ENCODE data around the gene CCDC86.
A peak's percentile ranks its signal among the peaks of the same experiment; 100 is the strongest.
"Not testable (repeated sequence)": the region's sequence is repeated elsewhere in the genome, so short reads cannot be mapped to it uniquely, and the experiment has no call there.

CCDC86 gene

DNA sequence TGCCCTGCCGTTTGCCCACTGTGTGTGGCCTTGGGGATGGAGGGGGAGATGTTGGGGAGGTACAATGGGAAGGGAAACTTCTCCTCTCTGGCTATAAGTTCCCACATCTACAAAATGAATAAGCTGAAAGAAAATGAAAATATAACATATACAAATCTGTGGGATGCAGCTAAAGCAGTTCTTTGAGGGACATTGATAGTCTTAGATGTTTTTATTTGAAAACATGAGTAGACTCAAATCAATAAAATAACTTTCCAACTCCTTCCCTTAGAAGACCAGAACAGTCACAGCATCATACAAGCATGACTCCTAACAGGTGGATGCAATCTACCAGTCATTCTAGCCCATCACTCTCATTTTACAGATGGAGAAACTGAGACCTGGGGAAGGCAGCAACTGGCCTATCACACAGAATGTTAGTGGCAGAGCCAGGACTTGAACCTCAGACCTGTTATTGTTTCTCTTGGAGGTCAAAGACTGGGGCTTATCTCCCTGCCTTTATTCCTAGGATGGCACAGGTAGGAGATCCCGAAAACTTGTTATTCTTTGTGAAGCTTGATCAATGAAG, 25.2 kb upstream of the CCDC86 start:
- H3K27ac Mint-ChIP-seq: no peak overlapping the region
- H3K4me3 Mint-ChIP-seq: no peak overlapping the region
- no peaks in the 10 kb centered on the region for H3K36me3 Mint-ChIP-seq
- ATAC-seq (replicated peaks) (no peak), DNase-seq (no peak)
- H3K27me3 Mint-ChIP-seq: peaks cover 13 to 15% of the 10 kb centered on the region in 2 donors
- peaks cover 5 to 7% of the 10 kb centered on the region in 2 donors for H3K4me1 Mint-ChIP-seq
- peaks cover 0 to 2% of the 10 kb centered on the region in 2 donors for H3K9me3 Mint-ChIP-seq

DNA sequence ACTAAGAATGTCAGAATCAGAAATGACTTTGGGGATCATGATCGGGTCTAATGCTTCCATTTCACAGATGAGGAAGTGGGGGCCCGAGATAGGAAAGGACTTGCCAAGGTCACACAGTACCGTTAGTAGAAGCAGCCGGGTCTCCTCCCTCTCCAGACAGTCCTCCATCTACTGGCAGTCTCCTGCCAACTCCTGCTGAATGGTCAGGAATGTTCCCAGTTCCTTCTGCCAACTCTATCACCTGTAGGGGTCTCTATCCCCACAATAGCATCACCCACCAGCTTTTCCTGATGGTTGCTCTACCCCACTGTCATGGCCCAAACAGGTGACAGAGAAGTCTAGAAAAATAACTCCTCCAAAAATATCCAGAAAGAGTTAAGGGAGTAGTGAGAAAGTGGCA, 23.9 kb upstream of the CCDC86 start:
- H3K4me1 Mint-ChIP-seq: peaks cover 10 to 16% of the 10 kb centered on the region in 2 donors
- no peak for ATAC-seq (replicated peaks)
- no peaks in the 10 kb centered on the region for H3K36me3 Mint-ChIP-seq
- DNase-seq: no peak
- H3K27ac Mint-ChIP-seq: no peak overlapping the region
- peaks cover 8 to 12% of the 10 kb centered on the region in 2 donors for H3K27me3 Mint-ChIP-seq
- H3K4me3 Mint-ChIP-seq: no peak overlapping the region
- H3K9me3 Mint-ChIP-seq: peaks cover 0 to 2% of the 10 kb centered on the region in 2 donors

DNA sequence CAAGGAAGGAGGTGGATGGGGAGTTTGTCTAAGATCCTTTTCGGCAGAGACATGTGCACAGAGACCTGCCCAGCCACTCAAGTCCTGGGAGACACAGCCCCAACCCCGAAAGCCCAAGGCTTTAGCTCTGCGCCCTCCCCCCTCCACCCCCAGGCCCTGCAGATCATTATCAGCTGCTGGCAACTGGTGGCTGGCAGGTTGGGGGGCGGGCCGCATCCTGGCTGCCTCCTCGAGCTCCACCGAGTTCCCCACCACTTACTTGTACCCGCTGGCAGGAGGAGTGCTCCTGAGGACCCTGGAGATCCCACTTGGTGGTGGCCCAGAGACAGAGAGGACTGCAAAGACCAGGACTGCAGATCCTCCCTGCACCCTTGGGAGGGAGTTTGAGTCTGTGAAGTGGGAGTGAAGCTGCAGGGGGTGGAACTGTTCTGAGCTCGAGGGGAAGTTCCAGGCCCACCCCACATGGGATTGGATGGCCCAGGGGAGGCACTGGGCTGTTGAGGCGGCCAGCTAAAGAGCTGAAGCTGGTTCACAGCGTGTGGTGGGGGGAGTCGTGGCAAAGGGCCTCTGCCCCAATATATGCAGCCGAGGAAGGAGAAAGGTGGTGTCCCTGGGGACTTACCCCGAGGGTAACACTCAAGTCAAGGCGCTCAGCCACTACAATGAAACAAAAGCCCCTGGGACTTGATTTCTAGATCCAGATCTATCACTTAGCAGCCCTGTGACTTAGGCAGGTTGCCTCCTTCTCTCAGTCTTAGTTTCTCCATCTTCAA, 19.9 kb upstream of the CCDC86 start:
- peak; percentile 18 for DNase-seq
- H3K27me3 Mint-ChIP-seq: peaks cover 11 to 14% of the 10 kb centered on the region in 2 donors
- H3K36me3 Mint-ChIP-seq: no peaks in the 10 kb centered on the region
- H3K4me3 Mint-ChIP-seq: peak overlapping the region in 1 of 2 donors; percentile 10
- H3K9me3 Mint-ChIP-seq: no peaks in the 10 kb centered on the region
- peaks cover 6 to 10% of the 10 kb centered on the region in 2 donors for H3K4me1 Mint-ChIP-seq
- H3K27ac Mint-ChIP-seq: no peak overlapping the region
- peak; percentile 64 to 78 for ATAC-seq (replicated peaks)

DNA sequence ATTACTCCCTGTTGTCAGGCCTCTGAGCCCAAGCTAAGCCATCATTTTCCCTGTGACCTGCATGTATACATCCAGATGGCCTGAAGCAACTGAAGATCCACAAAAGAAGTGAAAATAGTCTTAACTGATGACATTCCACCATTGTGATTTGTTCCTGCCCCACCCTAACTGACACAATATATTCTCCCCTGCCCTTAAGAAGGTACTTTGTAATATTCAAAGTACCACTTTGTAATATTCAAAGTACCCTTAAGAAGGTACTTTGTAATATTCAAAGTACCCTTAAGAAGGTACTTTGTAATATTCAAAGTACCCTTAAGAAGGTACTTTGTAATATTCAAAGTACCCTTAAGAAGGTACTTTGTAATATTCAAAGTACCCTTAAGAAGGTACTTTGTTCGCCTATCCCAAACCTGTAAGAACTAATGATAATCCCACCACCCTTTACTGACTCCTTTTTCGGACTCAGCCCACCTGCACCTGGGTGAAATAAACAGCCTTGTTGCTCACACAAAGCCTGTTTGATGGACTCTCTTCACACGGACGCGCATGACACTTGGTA, 18.1 kb upstream of the CCDC86 start:
- not testable (repeated sequence) for ATAC-seq (replicated peaks); DNase-seq; H3K4me3 Mint-ChIP-seq; H3K36me3 Mint-ChIP-seq; H3K9me3 Mint-ChIP-seq; H3K27ac Mint-ChIP-seq
- Mint-ChIP-seq H3K27me3 (peaks cover 10 to 28% of the 10 kb centered on the region in 2 donors), H3K4me1 (peaks cover 6 to 10% of the 10 kb centered on the region in 2 donors)

DNA sequence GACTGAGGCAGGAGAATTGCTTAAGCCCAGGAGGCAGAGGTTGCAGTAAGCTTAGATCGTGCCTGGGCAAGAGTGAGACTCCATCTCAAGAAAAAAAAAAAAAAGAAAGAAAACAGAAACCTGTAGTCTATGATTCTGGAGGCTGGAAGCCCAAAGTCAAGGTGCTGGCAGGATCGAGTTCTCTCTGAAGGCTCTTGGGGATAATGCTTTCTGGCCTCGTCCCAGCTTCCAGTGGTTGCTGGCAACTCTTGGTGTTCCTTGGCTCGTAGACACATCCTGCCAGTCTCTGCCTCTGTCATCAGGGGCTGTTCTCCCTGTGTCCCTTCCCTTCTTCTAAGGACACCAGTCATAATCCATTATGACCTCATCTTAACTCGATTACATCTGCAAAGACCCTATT, 16.8 kb upstream of the CCDC86 start:
- Mint-ChIP-seq H3K4me3 (no peak overlapping the region), H3K4me1 (peaks cover 6 to 10% of the 10 kb centered on the region in 2 donors), H3K9me3 (no peaks in the 10 kb centered on the region), H3K27ac (no peak overlapping the region), H3K36me3 (no peaks in the 10 kb centered on the region), H3K27me3 (peaks cover 7 to 27% of the 10 kb centered on the region in 2 donors)
- ATAC-seq (replicated peaks): no peak
- no peak for DNase-seq

DNA sequence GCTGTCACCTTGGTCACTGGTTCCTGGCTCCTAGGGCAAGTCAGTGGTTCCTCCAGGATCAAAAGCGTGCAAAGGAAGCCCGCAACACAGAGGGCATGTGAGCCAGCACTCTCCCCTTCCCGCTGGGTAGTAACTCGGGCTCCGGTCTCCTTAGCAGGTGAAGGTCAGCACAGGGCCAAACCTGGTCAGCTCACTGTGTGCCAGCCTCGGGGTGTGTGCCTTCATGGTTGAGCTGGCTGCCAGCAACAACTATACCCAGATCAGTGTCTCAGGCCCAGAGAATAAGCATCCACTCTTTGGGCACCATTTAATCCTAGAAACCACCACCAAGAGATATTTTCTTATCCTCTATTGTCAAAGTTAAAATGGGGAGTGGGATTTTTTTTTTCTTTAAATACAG, 16.1 kb upstream of the CCDC86 start:
- no peak for DNase-seq
- peaks cover 6 to 14% of the 10 kb centered on the region in 2 donors for H3K4me1 Mint-ChIP-seq
- H3K27ac Mint-ChIP-seq: no peak overlapping the region
- H3K4me3 Mint-ChIP-seq: no peak overlapping the region
- no peaks in the 10 kb centered on the region for H3K36me3 Mint-ChIP-seq
- no peak for ATAC-seq (replicated peaks)
- peaks cover 7 to 23% of the 10 kb centered on the region in 2 donors for H3K27me3 Mint-ChIP-seq
- no peaks in the 10 kb centered on the region for H3K9me3 Mint-ChIP-seq

DNA sequence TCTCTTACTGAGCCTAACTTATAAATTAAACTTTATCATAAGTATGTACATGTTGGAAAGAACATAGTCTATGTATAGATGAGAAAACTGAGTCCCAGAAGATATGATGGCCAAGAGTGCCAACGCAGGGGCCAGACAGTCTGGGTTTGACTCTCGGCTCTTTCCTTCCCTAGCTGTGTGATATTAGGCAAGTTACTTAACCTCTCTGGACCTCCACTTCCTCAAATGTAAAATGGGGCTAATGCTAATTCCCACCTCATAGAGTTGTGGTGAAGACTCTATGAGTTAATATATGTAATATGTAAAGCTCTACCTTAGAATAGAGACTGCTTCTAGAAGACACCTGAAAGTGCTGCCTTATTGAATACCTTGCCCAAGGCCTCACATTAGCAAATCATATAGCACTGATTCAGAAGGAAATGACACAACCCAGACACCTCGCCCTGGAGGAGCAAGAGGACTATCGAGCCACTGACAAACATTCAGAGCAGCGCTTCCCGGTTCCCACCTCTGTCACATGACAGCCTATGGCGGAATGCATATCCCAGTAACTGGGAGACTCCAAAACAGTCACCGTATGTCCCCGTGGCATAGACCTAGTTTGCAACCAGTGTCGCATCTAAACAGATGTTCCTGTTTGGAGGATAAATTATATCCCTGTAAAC, 11.3 kb upstream of the CCDC86 start:
- no peak overlapping the region for H3K27ac Mint-ChIP-seq
- peaks cover 8 to 17% of the 10 kb centered on the region in 2 donors for H3K4me1 Mint-ChIP-seq
- DNase-seq (no peak), ATAC-seq (replicated peaks) (peak; percentile 12 to 41)
- H3K27me3 Mint-ChIP-seq: peaks cover 4 to 19% of the 10 kb centered on the region in 2 donors
- no peak overlapping the region for H3K4me3 Mint-ChIP-seq
- no peaks in the 10 kb centered on the region for H3K36me3 Mint-ChIP-seq
- H3K9me3 Mint-ChIP-seq: no peaks in the 10 kb centered on the region

DNA sequence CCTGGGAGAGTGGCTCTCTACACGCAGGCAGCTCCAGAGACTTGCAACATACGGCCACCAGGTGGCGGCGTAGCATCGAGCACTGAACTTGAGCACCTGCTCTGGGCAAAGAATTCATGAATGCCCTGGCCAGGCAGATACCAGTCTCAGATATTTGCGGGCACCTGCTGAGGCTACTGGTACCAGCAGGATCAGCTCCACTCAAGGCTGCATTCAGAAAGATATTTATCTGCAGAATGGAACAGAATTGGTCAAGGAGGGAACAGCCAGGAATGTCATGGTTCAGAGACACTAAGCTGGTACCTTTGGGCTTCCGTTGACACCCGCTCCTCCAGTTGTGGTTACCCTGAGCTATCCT, 10.8 kb upstream of the CCDC86 start:
- ATAC-seq (replicated peaks): peak; percentile 93
- Mint-ChIP-seq H3K27ac (no peak overlapping the region), H3K4me1 (peaks cover 12 to 22% of the 10 kb centered on the region in 2 donors), H3K36me3 (no peaks in the 10 kb centered on the region), H3K4me3 (no peak overlapping the region), H3K27me3 (peaks cover 4 to 19% of the 10 kb centered on the region in 2 donors), H3K9me3 (no peaks in the 10 kb centered on the region)
- DNase-seq: peak; percentile 65

DNA sequence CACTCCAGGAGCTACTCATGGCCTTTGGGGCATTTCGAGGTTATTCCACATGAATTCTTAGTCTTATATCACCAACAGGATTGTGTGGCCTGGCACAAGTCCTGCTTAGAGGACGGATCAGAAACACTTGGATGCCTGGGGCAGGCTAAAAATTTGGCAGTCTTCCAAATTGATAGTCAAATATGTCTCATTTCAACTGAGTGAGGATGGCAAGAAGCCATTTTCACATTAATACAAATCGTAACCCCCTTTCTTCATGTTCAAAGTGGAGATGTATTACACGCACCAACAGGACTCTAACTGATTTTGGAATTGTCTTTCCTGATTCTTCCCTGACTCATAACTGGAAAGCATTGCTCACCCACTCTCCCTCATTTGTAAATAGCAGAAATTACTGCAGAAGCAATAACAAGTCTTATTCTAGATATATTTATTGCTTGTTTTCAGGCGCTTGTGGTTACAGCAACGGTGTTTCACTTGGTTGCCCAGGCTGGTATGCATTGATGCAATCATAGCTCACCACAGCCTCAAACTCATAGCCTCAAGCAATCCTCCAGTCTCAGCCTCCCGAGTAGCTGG, 10.3 kb upstream of the CCDC86 start:
- Mint-ChIP-seq H3K9me3 (no peaks in the 10 kb centered on the region), H3K4me3 (no peak overlapping the region), H3K4me1 (peaks cover 12 to 23% of the 10 kb centered on the region in 2 donors), H3K27me3 (peaks cover 4 to 19% of the 10 kb centered on the region in 2 donors), H3K27ac (no peak overlapping the region), H3K36me3 (no peaks in the 10 kb centered on the region)
- no peak for DNase-seq
- no peak for ATAC-seq (replicated peaks)

DNA sequence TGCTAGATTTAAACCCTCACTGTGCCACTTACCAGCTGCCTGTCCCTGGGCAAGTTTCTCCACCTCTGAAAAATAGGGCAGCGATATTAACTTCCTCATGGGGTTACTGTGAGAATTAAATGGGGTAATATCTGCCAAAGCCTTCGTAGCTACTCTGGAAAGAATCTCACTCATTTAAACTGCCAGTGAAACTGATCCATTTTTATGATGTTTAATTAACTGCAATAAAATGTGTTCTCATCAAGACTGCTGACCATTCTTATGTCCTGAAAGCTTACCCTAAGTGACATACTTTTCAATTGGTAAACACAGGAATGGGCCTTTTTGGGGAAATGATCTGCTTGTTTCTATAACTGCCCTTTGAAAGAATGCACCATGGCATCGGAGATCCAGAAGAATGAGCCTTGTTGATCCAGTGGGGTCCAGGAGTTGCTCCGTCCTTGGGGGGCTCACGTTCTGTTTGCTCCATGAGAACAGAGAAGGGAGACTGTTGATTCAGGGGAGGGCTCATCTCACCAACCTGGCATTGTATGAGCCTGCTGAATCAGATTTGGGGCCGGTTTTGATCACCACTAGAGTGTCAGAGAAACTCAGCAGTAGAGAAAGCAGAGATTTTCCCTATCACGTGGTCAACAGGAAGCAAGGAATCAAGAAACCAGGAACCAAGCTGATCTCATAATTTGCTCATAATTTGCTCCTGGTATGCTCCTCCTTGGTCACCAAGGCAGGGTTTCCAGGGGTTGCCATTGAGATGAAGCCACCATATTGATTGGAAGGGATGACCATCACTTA, 7.0 kb upstream of the CCDC86 start:
- no peak for ATAC-seq (replicated peaks)
- DNase-seq: no peak
- Mint-ChIP-seq H3K36me3 (no peaks in the 10 kb centered on the region), H3K9me3 (no peaks in the 10 kb centered on the region), H3K27ac (no peak overlapping the region), H3K4me1 (peaks cover 12 to 23% of the 10 kb centered on the region in 2 donors), H3K4me3 (no peak overlapping the region), H3K27me3 (no peaks in the 10 kb centered on the region)

DNA sequence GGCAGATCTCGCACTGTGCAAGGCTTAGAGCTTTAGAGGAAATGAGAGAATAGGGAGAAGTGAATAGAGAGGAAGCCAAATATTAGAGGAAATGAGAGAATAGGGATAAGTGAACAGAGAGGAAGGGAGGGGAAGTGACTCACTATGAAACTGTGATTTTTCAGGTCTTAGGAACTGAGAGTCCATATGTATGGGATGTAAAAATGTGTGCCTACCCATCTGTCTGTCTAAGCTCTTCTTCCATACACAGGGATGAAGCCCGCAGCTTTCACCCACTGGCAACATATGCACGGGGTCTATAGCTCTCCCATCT, 6.4 kb upstream of the CCDC86 start:
- Mint-ChIP-seq H3K27ac (no peak overlapping the region), H3K4me3 (no peak overlapping the region), H3K4me1 (peaks cover 14 to 22% of the 10 kb centered on the region in 2 donors), H3K36me3 (no peaks in the 10 kb centered on the region), H3K27me3 (no peaks in the 10 kb centered on the region), H3K9me3 (no peaks in the 10 kb centered on the region)
- DNase-seq (no peak), ATAC-seq (replicated peaks) (peak; percentile 59 to 68)

DNA sequence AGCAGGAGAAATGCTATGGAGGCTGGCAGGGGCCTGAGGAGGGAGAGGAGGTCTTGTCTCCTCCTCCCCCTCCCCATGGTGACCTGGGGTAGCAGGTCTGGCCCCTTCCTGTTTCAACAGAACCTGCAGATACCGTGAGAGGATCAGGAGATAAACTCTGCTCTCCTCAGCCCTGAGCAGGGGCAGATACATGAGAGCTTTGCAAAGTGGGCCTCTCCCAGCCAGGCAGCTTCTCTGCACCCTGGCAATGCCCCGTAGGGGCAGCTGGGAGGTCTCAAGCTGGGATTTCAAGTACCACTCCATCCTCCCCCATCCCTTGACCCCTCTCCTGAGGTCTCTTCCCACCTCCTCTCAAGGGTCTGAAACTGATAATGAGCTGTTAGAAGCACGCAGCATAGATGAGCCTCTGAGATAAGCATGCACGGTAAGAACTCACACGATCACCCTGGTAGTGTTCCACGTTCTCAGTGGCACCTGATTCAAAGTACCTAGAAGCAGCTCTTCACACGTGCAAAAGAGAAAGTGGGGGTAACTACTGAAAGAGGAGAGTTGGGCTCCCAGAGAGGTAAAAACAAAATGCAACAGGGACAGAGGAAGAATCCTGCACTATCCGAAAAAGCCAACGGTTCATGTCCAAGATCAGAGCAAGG, 4.9 kb upstream of the CCDC86 start:
- Mint-ChIP-seq H3K4me3 (no peak overlapping the region), H3K27me3 (no peaks in the 10 kb centered on the region), H3K4me1 (peaks cover 21 to 27% of the 10 kb centered on the region in 2 donors), H3K9me3 (no peaks in the 10 kb centered on the region), H3K36me3 (no peaks in the 10 kb centered on the region), H3K27ac (no peak overlapping the region)
- DNase-seq (no peak), ATAC-seq (replicated peaks) (no peak)

DNA sequence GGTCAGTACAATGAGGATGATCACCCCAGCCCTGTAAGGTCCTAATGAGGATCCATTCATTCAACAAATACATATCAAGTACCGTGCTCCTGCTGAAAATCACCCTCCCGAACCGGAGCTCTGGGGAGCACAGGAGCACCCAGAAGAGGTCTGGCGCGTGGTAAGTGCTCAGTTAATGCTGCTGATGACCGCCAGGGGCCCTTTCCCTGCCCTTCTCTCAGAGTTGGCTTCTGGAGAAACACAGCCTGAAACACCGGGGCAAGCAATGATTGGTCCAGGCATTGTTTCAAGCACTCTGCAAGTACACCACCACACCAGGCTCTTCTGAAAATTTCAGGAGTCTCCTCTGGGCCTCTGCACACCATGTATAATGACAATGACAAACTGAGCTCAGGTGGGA, 3.8 kb upstream of the CCDC86 start:
- H3K4me1 Mint-ChIP-seq: peaks cover 21 to 35% of the 10 kb centered on the region in 2 donors
- H3K27ac Mint-ChIP-seq: no peak overlapping the region

More for the DNA sequence above, 3.8 kb upstream of the CCDC86 start:
- Mint-ChIP-seq H3K9me3 (no peaks in the 10 kb centered on the region), H3K27me3 (no peaks in the 10 kb centered on the region), H3K4me3 (no peak overlapping the region), H3K36me3 (no peaks in the 10 kb centered on the region)
- no peak for DNase-seq
- ATAC-seq (replicated peaks): no peak
